Suppressor macrophage (primary cell): Measurements from ENCODE around the gene BTG3.

Source experiments
- DNase-seq, 4 experiments: peaks; one replicate each; pipeline ENCODE4 v3.0.0-alpha.2; 2020 to 2022

BTG3 gene

GRCh38 chr21:17585875-17586450, 26.7 kb downstream of the BTG3 start:
- DNase-seq = peak; percentile 57 to 80 (median 71)

- DNase-seq = no peak
Measured at GRCh38 chr21:17583898-17584297, 28.8 kb downstream of the BTG3 start.

- DNase-seq = no peak
Measured at GRCh38 chr21:17580319-17580718, 32.4 kb downstream of the BTG3 start.

- DNase-seq = no peak
Measured at GRCh38 chr21:17578876-17579275, 33.8 kb downstream of the BTG3 start.

GRCh38 chr21:17578162-17578561, 34.5 kb downstream of the BTG3 start:
- DNase-seq = no peak

GRCh38 chr21:17577701-17578100, 35.0 kb downstream of the BTG3 start:
- no peak for DNase-seq

- DNase-seq = no peak
Measured at GRCh38 chr21:17576080-17576835, 36.4 kb downstream of the BTG3 start.

- DNase-seq = no peak
Measured at GRCh38 chr21:17575076-17575475, 37.6 kb downstream of the BTG3 start.

GRCh38 chr21:17572431-17572830, 40.3 kb downstream of the BTG3 start:
- no peak for DNase-seq

- DNase-seq = no peak
Measured at GRCh38 chr21:17570786-17571185, 41.9 kb downstream of the BTG3 start.

GRCh38 chr21:17560377-17561025, 52.2 kb downstream of the BTG3 start:
- DNase-seq = no peak

GRCh38 chr21:17554679-17555465, 57.8 kb downstream of the BTG3 start:
- peak; percentile 12 to 42 (median 20) for DNase-seq

GRCh38 chr21:17554120-17554519, 58.6 kb downstream of the BTG3 start:
- no peak for DNase-seq

GRCh38 chr21:17552410-17552809, 60.3 kb downstream of the BTG3 start:
- DNase-seq = no peak

- no peak for DNase-seq
Measured at GRCh38 chr21:17550671-17551308, 61.9 kb downstream of the BTG3 start.

GRCh38 chr21:17548262-17548661, 64.4 kb downstream of the BTG3 start:
- DNase-seq = no peak

- no peak for DNase-seq
Measured at GRCh38 chr21:17545007-17545406, 67.7 kb downstream of the BTG3 start.
